ENCODE data around the gene KIF3B. TPM values are rescaled to one million over a fixed set of nuclear protein-coding genes. Genes with fewer than 3 reads are reported as not detected.

Gene KIF3B
- total and polyA plus RNA-seq, 10 of the 15 experiments (the other 5 are each of a cell fraction or from before 2014, with no cell fraction given) = 7.4 to 37.3 (median 25.9) TPM

GRCh38 chr20:32297439-32297838, 20.0 kb downstream of the KIF3B start:
- H3K9ac ChIP-seq (ENCODE audit: control insufficient read depth, insufficient read depth, low read length) = no peak overlapping the region
- no peaks in the 10 kb centered on the region for H3K9me3 ChIP-seq (replicated peaks; ENCODE audit: control insufficient read depth, insufficient read depth, low read length)
- ATAC-seq (no peak), FAIRE-seq (no peak), DNase-seq (ENCODE audit: low read depth, low spot score) (no peak)
- H3K4me2 ChIP-seq (ENCODE audit: control insufficient read depth, insufficient read depth) = no peak overlapping the region
- ChIA-PET CTCF (interaction anchor here (1.3 kb wide), 1 partner anchor 13 kb away, joined by 4 read pairs; no protein-coding TSS in a partner anchor), SMC1A (ENCODE audit: uncharacterized antibody, unreplicated experiment) (interaction anchor here (1.1 kb wide), 1 partner anchor 60 kb away, joined by 3 read pairs; the partner anchor contains the start of gene ASXL1), RAD21 (ENCODE audit: unreplicated experiment) (no interaction called here), POLR2A (no interaction called here)
- no peaks in the 10 kb centered on the region for H3K27me3 ChIP-seq (replicated peaks in 1 of 2; ENCODE audit: control insufficient read depth in 2 of 2, insufficient read depth in 2 of 2, low read length in 1 of 2)
- H2AFZ ChIP-seq (ENCODE audit: control insufficient read depth, low read depth, low read length) = no peak overlapping the region
- H3K36me3 ChIP-seq (ENCODE audit: control insufficient read depth in 2 of 2, insufficient read depth in 2 of 2, low read length in 1 of 2) = no peaks in the 10 kb centered on the region; a peak in 1 of 4 replicates
- intact Hi-C loops (cut with micrococcal nuclease; ENCODE audit: unreplicated experiment) (no loop called here), in situ Hi-C loops (cut with MboI) (no loop called here)
- no peaks in the 10 kb centered on the region for H4K20me1 ChIP-seq (ENCODE audit: control insufficient read depth, insufficient read depth)
- H3K4me1 ChIP-seq (ENCODE audit: control insufficient read depth, insufficient read depth, low read length) = no peaks in the 10 kb centered on the region
- H3K4me3 ChIP-seq = no peak overlapping the region
- H3K27ac ChIP-seq (ENCODE audit: control insufficient read depth, insufficient read depth) = no peak overlapping the region
- H3K79me2 ChIP-seq (ENCODE audit: control insufficient read depth, insufficient read depth, low read length) = peaks cover 28% of the 10 kb centered on the region
- BruUV-seq (replicated peaks) = no TSS peak
- WGBS (ENCODE audit: insufficient coverage, insufficient replicate concordance, low lambda C conversion rate, missing lambda C conversion rate) = 28% methylated on average over 4 of the region's 4 CpGs
- TF ChIP-seq RELA (IDR thresholded peaks at IDR 0.05; ENCODE audit: borderline replicate concordance, partially characterized antibody) (no peak), ZNF687 (IDR thresholded peaks at IDR 0.05) (no peak), POLR2AphosphoS5 (IDR thresholded peaks at IDR 0.05; ENCODE audit: low read length) (no peak), FOS (IDR thresholded peaks at IDR 0.05; ENCODE audit: borderline replicate concordance, extremely low read depth, insufficient read length) (no peak), NFYA (IDR thresholded peaks at IDR 0.05; ENCODE audit: borderline replicate concordance, low read depth, low read length) (no peak), PBX3 (IDR thresholded peaks at IDR 0.05; ENCODE audit: insufficient replicate concordance, low read depth, low read length) (no peak), EED (IDR thresholded peaks at IDR 0.05; ENCODE audit: low read depth) (no peak), NFYB (IDR thresholded peaks at IDR 0.05; ENCODE audit: insufficient read depth, low read depth, low read length) (no peak), EGR1 (IDR thresholded peaks at IDR 0.05; ENCODE audit: borderline replicate concordance in 1 of 2, low read depth in 2 of 2, low read length in 2 of 2) (no peak), KLF5 (IDR thresholded peaks at IDR 0.05; ENCODE audit: partially characterized antibody) (no peak), HDAC2 (IDR thresholded peaks at IDR 0.05) (no peak), ZSCAN29 (IDR thresholded peaks at IDR 0.05) (no peak)
- TF ChIP-seq, protein P1, sequence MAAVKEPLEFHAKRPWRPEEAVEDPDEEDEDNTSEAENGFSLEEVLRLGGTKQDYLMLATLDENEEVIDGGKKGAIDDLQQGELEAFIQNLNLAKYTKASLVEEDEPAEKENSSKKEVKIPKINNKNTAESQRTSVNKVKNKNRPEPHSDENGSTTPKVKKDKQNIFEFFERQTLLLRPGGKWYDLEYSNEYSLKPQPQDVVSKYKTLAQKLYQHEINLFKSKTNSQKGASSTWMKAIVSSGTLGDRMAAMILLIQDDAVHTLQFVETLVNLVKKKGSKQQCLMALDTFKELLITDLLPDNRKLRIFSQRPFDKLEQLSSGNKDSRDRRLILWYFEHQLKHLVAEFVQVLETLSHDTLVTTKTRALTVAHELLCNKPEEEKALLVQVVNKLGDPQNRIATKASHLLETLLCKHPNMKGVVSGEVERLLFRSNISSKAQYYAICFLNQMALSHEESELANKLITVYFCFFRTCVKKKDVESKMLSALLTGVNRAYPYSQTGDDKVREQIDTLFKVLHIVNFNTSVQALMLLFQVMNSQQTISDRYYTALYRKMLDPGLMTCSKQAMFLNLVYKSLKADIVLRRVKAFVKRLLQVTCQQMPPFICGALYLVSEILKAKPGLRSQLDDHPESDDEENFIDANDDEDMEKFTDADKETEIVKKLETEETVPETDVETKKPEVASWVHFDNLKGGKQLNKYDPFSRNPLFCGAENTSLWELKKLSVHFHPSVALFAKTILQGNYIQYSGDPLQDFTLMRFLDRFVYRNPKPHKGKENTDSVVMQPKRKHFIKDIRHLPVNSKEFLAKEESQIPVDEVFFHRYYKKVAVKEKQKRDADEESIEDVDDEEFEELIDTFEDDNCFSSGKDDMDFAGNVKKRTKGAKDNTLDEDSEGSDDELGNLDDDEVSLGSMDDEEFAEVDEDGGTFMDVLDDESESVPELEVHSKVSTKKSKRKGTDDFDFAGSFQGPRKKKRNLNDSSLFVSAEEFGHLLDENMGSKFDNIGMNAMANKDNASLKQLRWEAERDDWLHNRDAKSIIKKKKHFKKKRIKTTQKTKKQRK (IDR thresholded peaks at IDR 0.05; ENCODE audit: low read depth, low read length) = no peak
- TF ChIP-seq, protein P2, sequence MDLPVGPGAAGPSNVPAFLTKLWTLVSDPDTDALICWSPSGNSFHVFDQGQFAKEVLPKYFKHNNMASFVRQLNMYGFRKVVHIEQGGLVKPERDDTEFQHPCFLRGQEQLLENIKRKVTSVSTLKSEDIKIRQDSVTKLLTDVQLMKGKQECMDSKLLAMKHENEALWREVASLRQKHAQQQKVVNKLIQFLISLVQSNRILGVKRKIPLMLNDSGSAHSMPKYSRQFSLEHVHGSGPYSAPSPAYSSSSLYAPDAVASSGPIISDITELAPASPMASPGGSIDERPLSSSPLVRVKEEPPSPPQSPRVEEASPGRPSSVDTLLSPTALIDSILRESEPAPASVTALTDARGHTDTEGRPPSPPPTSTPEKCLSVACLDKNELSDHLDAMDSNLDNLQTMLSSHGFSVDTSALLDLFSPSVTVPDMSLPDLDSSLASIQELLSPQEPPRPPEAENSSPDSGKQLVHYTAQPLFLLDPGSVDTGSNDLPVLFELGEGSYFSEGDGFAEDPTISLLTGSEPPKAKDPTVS (IDR thresholded peaks at IDR 0.05; ENCODE audit: low read depth, low read length) = no peak
